HG03432 (cell line): Measurements from ENCODE around the gene PPIH.
"Not testable (repeated sequence)": the region's sequence is repeated elsewhere in the genome, so short reads cannot be mapped to it uniquely, and the experiment has no call there.

Experiments used
- ATAC-seq: cut with Tn5 transposase; IDR thresholded peaks from one replicate; pipeline ENCODE4 v1.9.1; 2021; ENCODE audit warnings: mild to moderate bottlenecking, moderate library complexity; ENCODE audit not compliant: unreplicated experiment

PPIH gene

GRCh38 chr1:42681741-42682483 lies 23.7 kb downstream of the PPIH start, which contains the start of gene YBX1:
Gene YBX1 (plus strand): TSS chr1:42682418. CDS start chr1:42682566, 148 bp downstream.
- ATAC-seq = peak; percentile 88

- peak; percentile 26 for ATAC-seq
Measured at GRCh38 chr1:42682484-42682738, 24.2 kb downstream of the PPIH start.

- ATAC-seq = peak; percentile 50
Measured at GRCh38 chr1:42682739-42683531, 24.7 kb downstream of the PPIH start.

GRCh38 chr1:42684139-42684538 lies 25.9 kb downstream of the PPIH start:
- ATAC-seq = no peak

- no peak for ATAC-seq
Measured at GRCh38 chr1:42686418-42686817, 28.2 kb downstream of the PPIH start.

GRCh38 chr1:42689912-42690311 lies 31.7 kb downstream of the PPIH start:
- ATAC-seq = no peak

- ATAC-seq = no peak
Measured at GRCh38 chr1:42690477-42691156, 32.4 kb downstream of the PPIH start.

- no peak for ATAC-seq
Measured at GRCh38 chr1:42691157-42691498, 32.9 kb downstream of the PPIH start.

- no peak for ATAC-seq
Measured at GRCh38 chr1:42692461-42692860, 34.2 kb downstream of the PPIH start.

- no peak for ATAC-seq
Measured at GRCh38 chr1:42692911-42693310, 34.7 kb downstream of the PPIH start.

GRCh38 chr1:42698081-42698813 lies 40.0 kb downstream of the PPIH start:
- no peak for ATAC-seq

- no peak for ATAC-seq
Measured at GRCh38 chr1:42700006-42700405, 41.8 kb downstream of the PPIH start.

GRCh38 chr1:42703888-42704464 lies 45.8 kb downstream of the PPIH start:
- no peak for ATAC-seq

- ATAC-seq = not testable (repeated sequence)
Measured at GRCh38 chr1:42712808-42713207, 54.6 kb downstream of the PPIH start.

- no peak for ATAC-seq
Measured at GRCh38 chr1:42713293-42713692, 55.1 kb downstream of the PPIH start.

GRCh38 chr1:42714441-42714840 lies 56.2 kb downstream of the PPIH start:
- ATAC-seq = not testable (repeated sequence)

- ATAC-seq = no peak
Measured at GRCh38 chr1:42720868-42721267, 62.6 kb downstream of the PPIH start.

- ATAC-seq = no peak
Measured at GRCh38 chr1:42721926-42722325, 63.7 kb downstream of the PPIH start.

GRCh38 chr1:42722403-42722802 lies 64.2 kb downstream of the PPIH start:
- ATAC-seq = not testable (repeated sequence)

- no peak for ATAC-seq
Measured at GRCh38 chr1:42723511-42723910, 65.3 kb downstream of the PPIH start.

- not testable (repeated sequence) for ATAC-seq
Measured at GRCh38 chr1:42725820-42726219, 67.6 kb downstream of the PPIH start.
